HG02678 (cell line): Measurements from ENCODE around the gene CELF2.
"Not testable (repeated sequence)": the region's sequence is repeated elsewhere in the genome, so short reads cannot be mapped to it uniquely, and the experiment has no call there.

ENCODE experiments used
- ATAC-seq: cut with Tn5 transposase; IDR thresholded peaks from one replicate; pipeline ENCODE4 v1.9.1; 2021; ENCODE audit warnings: mild to moderate bottlenecking, moderate library complexity; ENCODE audit not compliant: unreplicated experiment

Gene CELF2

GRCh38 chr10:11363497-11363896, 345.8 kb downstream of the CELF2 start:
- ATAC-seq, result no peak

DNA sequence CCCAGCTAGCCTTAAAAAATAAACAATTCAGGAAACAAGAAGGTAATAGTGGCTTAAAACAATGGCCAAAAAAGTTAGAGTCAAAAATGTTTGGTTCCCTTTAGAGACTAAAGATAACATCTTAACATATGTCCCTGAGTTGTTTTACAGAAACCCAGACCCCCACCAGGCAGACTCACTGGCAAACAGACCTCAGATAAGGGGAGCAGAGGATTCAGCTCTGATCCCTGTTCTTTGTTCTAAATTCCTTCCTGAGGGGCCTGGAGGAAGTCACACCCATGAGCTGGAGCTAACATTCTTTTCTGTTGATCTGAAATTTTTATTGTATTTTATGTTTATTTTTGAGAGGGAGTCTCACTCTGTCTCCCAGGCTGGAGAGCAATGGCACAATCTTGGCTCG, 346.6 kb downstream of the CELF2 start:
- ATAC-seq, result no peak

GRCh38 chr10:11366889-11367288, 349.2 kb downstream of the CELF2 start:
- ATAC-seq, result not testable (repeated sequence)

GRCh38 chr10:11367505-11367904, 349.8 kb downstream of the CELF2 start:
- ATAC-seq, result no peak

GRCh38 chr10:11373717-11374171, 356.1 kb downstream of the CELF2 start:
- no peak for ATAC-seq

GRCh38 chr10:11377267-11377666, 359.6 kb downstream of the CELF2 start:
- no peak for ATAC-seq

DNA sequence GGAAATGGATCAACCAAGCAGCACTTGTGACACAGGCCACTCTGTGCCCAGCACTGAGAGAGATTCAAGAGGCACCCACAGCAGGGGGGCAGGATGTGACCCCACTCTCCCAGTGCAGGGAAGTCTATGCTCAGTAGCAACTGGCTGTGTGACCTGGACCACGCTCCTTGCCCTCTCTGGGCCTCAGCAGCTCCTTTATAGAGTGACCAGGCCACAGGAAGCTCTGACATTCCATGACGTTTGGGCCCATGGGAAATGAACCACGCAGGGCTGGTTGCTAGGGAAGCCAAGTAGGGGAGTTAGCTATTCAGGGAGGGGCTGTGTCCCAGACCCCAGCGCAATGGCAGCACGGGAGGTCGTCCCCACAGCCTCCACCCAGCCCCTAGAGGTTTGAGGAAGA, 361.2 kb downstream of the CELF2 start:
- no peak for ATAC-seq

DNA sequence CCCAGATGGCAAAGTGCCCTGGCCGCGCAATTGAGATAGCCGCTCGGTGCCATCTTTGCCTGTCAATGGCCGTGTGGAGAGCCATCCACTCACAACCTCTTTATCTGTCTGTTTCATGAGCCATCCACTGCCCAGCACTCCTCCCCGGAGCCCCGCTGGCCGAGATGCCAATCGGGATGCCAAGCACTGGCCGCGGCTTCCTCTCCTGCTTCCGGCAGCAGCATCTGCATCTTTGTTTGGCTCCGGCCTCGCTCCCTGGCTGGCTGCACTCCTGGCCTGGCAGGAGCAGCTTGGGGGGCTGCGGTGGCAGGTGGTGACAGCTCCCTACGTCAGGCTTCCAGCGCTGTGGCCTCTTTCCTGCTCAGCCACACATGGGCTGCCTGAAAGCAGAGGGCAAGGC, 362.1 kb downstream of the CELF2 start:
- no peak for ATAC-seq

GRCh38 chr10:11381023-11381422, 363.4 kb downstream of the CELF2 start:
- no peak for ATAC-seq

- no peak for ATAC-seq
These were observed 363.8 kb downstream of the CELF2 start for GRCh38 chr10:11381511-11381910.

GRCh38 chr10:11382187-11382586, 364.5 kb downstream of the CELF2 start:
- no peak for ATAC-seq

- ATAC-seq, result no peak
These were observed 368.4 kb downstream of the CELF2 start for GRCh38 chr10:11386044-11386443.
